ENCODE results near the gene RILPL1.
"Not testable (repeated sequence)": the region's sequence is repeated elsewhere in the genome, so short reads cannot be mapped to it uniquely, and the experiment has no call there.

RILPL1 gene

GRCh38 chr12:123554843-123555242, 21.3 kb upstream of the RILPL1 start:
- H3K4me3 ChIP-seq (ENCODE audit: low read length in 2 of 2); H3K27me3 ChIP-seq (ENCODE audit: control insufficient read depth in 2 of 2, insufficient read depth in 2 of 2, low read length in 2 of 2); H3K9ac ChIP-seq (ENCODE audit: low read depth in 1 of 2, low read length in 2 of 2); H3K27ac ChIP-seq (ENCODE audit: low read depth in 2 of 2, low read length in 2 of 2); H3K36me3 ChIP-seq (ENCODE audit: control insufficient read depth in 2 of 2, insufficient read depth in 2 of 2, low read length in 2 of 2); H3K4me1 ChIP-seq (ENCODE audit: control insufficient read depth in 2 of 2, insufficient read depth in 2 of 2, low read length in 2 of 2); H3K9me3 ChIP-seq (ENCODE audit: control insufficient read depth in 2 of 2, low read length in 2 of 2): not testable (repeated sequence)

- H3K4me1 ChIP-seq (ENCODE audit: control insufficient read depth in 2 of 2, insufficient read depth in 2 of 2, low read length in 2 of 2); H3K9me3 ChIP-seq (ENCODE audit: control insufficient read depth in 2 of 2, low read length in 2 of 2); H3K36me3 ChIP-seq (ENCODE audit: control insufficient read depth in 2 of 2, insufficient read depth in 2 of 2, low read length in 2 of 2); H3K9ac ChIP-seq (ENCODE audit: low read depth in 1 of 2, low read length in 2 of 2); H3K27ac ChIP-seq (ENCODE audit: low read depth in 2 of 2, low read length in 2 of 2); H3K4me3 ChIP-seq (ENCODE audit: low read length in 2 of 2); H3K27me3 ChIP-seq (ENCODE audit: control insufficient read depth in 2 of 2, insufficient read depth in 2 of 2, low read length in 2 of 2): not testable (repeated sequence)
Measured at GRCh38 chr12:123554136-123554535, 20.6 kb upstream of the RILPL1 start.

GRCh38 chr12:123550700-123551099, 17.2 kb upstream of the RILPL1 start:
- H3K9me3 ChIP-seq (ENCODE audit: control insufficient read depth in 2 of 2, low read length in 2 of 2) = no peaks in the 10 kb centered on the region
- no peaks in the 10 kb centered on the region for H3K4me1 ChIP-seq (ENCODE audit: control insufficient read depth in 2 of 2, insufficient read depth in 2 of 2, low read length in 2 of 2)
- H3K9ac ChIP-seq (ENCODE audit: low read depth in 1 of 2, low read length in 2 of 2) = no peak overlapping the region
- H3K27me3 ChIP-seq (ENCODE audit: control insufficient read depth in 2 of 2, insufficient read depth in 2 of 2, low read length in 2 of 2) = no peaks in the 10 kb centered on the region
- H3K27ac ChIP-seq (ENCODE audit: low read depth in 2 of 2, low read length in 2 of 2) = no peak overlapping the region
- H3K4me3 ChIP-seq (ENCODE audit: low read length in 2 of 2) = no peak overlapping the region
- H3K36me3 ChIP-seq (ENCODE audit: control insufficient read depth in 2 of 2, insufficient read depth in 2 of 2, low read length in 2 of 2) = no peaks in the 10 kb centered on the region

GRCh38 chr12:123548107-123548506, 14.6 kb upstream of the RILPL1 start:
- Histone ChIP-seq H3K4me3 (ENCODE audit: low read length in 2 of 2) (no peak overlapping the region), H3K27me3 (ENCODE audit: control insufficient read depth in 2 of 2, insufficient read depth in 2 of 2, low read length in 2 of 2) (no peaks in the 10 kb centered on the region), H3K9ac (ENCODE audit: low read depth in 1 of 2, low read length in 2 of 2) (no peak overlapping the region), H3K4me1 (ENCODE audit: control insufficient read depth in 2 of 2, insufficient read depth in 2 of 2, low read length in 2 of 2) (no peaks in the 10 kb centered on the region), H3K27ac (ENCODE audit: low read depth in 2 of 2, low read length in 2 of 2) (no peak overlapping the region), H3K9me3 (ENCODE audit: control insufficient read depth in 2 of 2, low read length in 2 of 2) (no peaks in the 10 kb centered on the region), H3K36me3 (ENCODE audit: control insufficient read depth in 2 of 2, insufficient read depth in 2 of 2, low read length in 2 of 2) (no peaks in the 10 kb centered on the region)

- Histone ChIP-seq H3K9me3 (ENCODE audit: control insufficient read depth in 2 of 2, low read length in 2 of 2) (no peaks in the 10 kb centered on the region), H3K4me1 (ENCODE audit: control insufficient read depth in 2 of 2, insufficient read depth in 2 of 2, low read length in 2 of 2) (no peaks in the 10 kb centered on the region), H3K36me3 (ENCODE audit: control insufficient read depth in 2 of 2, insufficient read depth in 2 of 2, low read length in 2 of 2) (no peaks in the 10 kb centered on the region), H3K27ac (ENCODE audit: low read depth in 2 of 2, low read length in 2 of 2) (no peak overlapping the region), H3K27me3 (ENCODE audit: control insufficient read depth in 2 of 2, insufficient read depth in 2 of 2, low read length in 2 of 2) (no peaks in the 10 kb centered on the region), H3K9ac (ENCODE audit: low read depth in 1 of 2, low read length in 2 of 2) (no peak overlapping the region), H3K4me3 (ENCODE audit: low read length in 2 of 2) (no peak overlapping the region)
Measured at GRCh38 chr12:123546281-123546680, 12.8 kb upstream of the RILPL1 start.

GRCh38 chr12:123543541-123543940, 10.0 kb upstream of the RILPL1 start:
- H3K27ac ChIP-seq (ENCODE audit: low read depth in 2 of 2, low read length in 2 of 2) = no peak overlapping the region
- no peak overlapping the region for H3K4me3 ChIP-seq (ENCODE audit: low read length in 2 of 2)

GRCh38 chr12:123540899-123541662, 7.6 kb upstream of the RILPL1 start:
- Histone ChIP-seq H3K27me3 (ENCODE audit: control insufficient read depth in 2 of 2, insufficient read depth in 2 of 2, low read length in 2 of 2) (no peaks in the 10 kb centered on the region), H3K9me3 (ENCODE audit: control insufficient read depth in 2 of 2, low read length in 2 of 2) (no peaks in the 10 kb centered on the region), H3K9ac (ENCODE audit: low read depth in 1 of 2, low read length in 2 of 2) (no peak overlapping the region), H3K4me3 (ENCODE audit: low read length in 2 of 2) (no peak overlapping the region), H3K4me1 (ENCODE audit: control insufficient read depth in 2 of 2, insufficient read depth in 2 of 2, low read length in 2 of 2) (no peaks in the 10 kb centered on the region), H3K27ac (ENCODE audit: low read depth in 2 of 2, low read length in 2 of 2) (no peak overlapping the region), H3K36me3 (ENCODE audit: control insufficient read depth in 2 of 2, insufficient read depth in 2 of 2, low read length in 2 of 2) (no peaks in the 10 kb centered on the region)

More at GRCh38 chr12:123543541-123543940, 10.0 kb upstream of the RILPL1 start:
- Histone ChIP-seq H3K9me3 (ENCODE audit: control insufficient read depth in 2 of 2, low read length in 2 of 2) (no peaks in the 10 kb centered on the region), H3K36me3 (ENCODE audit: control insufficient read depth in 2 of 2, insufficient read depth in 2 of 2, low read length in 2 of 2) (no peaks in the 10 kb centered on the region), H3K4me1 (ENCODE audit: control insufficient read depth in 2 of 2, insufficient read depth in 2 of 2, low read length in 2 of 2) (no peaks in the 10 kb centered on the region), H3K9ac (ENCODE audit: low read depth in 1 of 2, low read length in 2 of 2) (no peak overlapping the region), H3K27me3 (ENCODE audit: control insufficient read depth in 2 of 2, insufficient read depth in 2 of 2, low read length in 2 of 2) (no peaks in the 10 kb centered on the region)

- not testable (repeated sequence) for H3K36me3 ChIP-seq (ENCODE audit: control insufficient read depth in 2 of 2, insufficient read depth in 2 of 2, low read length in 2 of 2); H3K4me3 ChIP-seq (ENCODE audit: low read length in 2 of 2); H3K9ac ChIP-seq (ENCODE audit: low read depth in 1 of 2, low read length in 2 of 2); H3K27me3 ChIP-seq (ENCODE audit: control insufficient read depth in 2 of 2, insufficient read depth in 2 of 2, low read length in 2 of 2); H3K9me3 ChIP-seq (ENCODE audit: control insufficient read depth in 2 of 2, low read length in 2 of 2); H3K27ac ChIP-seq (ENCODE audit: low read depth in 2 of 2, low read length in 2 of 2)
- H3K4me1 ChIP-seq (ENCODE audit: control insufficient read depth in 2 of 2, insufficient read depth in 2 of 2, low read length in 2 of 2) = peaks cover 13 to 15% of the 10 kb centered on the region in 2 donors
Measured at GRCh38 chr12:123535952-123536351, 2.4 kb upstream of the RILPL1 start.

GRCh38 chr12:123532808-123533649, 490 bp downstream of the RILPL1 start:
- H3K4me3 ChIP-seq (ENCODE audit: low read length in 2 of 2) = peak overlapping the region; percentile 71 to 76
- no peaks in the 10 kb centered on the region for H3K27me3 ChIP-seq (ENCODE audit: control insufficient read depth in 2 of 2, insufficient read depth in 2 of 2, low read length in 2 of 2)
- H3K27ac ChIP-seq (ENCODE audit: low read depth in 2 of 2, low read length in 2 of 2) = peak overlapping the region in 1 of 2 donors; percentile 32
- no peaks in the 10 kb centered on the region for H3K9me3 ChIP-seq (ENCODE audit: control insufficient read depth in 2 of 2, low read length in 2 of 2)
- H3K9ac ChIP-seq (ENCODE audit: low read depth in 1 of 2, low read length in 2 of 2) = peak overlapping the region in 1 of 2 donors; percentile 68
- peaks cover 13 to 15% of the 10 kb centered on the region in 2 donors for H3K4me1 ChIP-seq (ENCODE audit: control insufficient read depth in 2 of 2, insufficient read depth in 2 of 2, low read length in 2 of 2)
- no peaks in the 10 kb centered on the region for H3K36me3 ChIP-seq (ENCODE audit: control insufficient read depth in 2 of 2, insufficient read depth in 2 of 2, low read length in 2 of 2)

- no peaks in the 10 kb centered on the region for H3K27me3 ChIP-seq (ENCODE audit: control insufficient read depth in 2 of 2, insufficient read depth in 2 of 2, low read length in 2 of 2)
- H3K9ac ChIP-seq (ENCODE audit: low read depth in 1 of 2, low read length in 2 of 2) = peak overlapping the region in 1 of 2 donors; percentile 36
- no peak overlapping the region for H3K27ac ChIP-seq (ENCODE audit: low read depth in 2 of 2, low read length in 2 of 2)
- H3K4me1 ChIP-seq (ENCODE audit: control insufficient read depth in 2 of 2, insufficient read depth in 2 of 2, low read length in 2 of 2) = peaks cover 13 to 15% of the 10 kb centered on the region in 2 donors
- H3K4me3 ChIP-seq (ENCODE audit: low read length in 2 of 2) = peak overlapping the region in 1 of 2 donors; percentile 76
- no peaks in the 10 kb centered on the region for H3K9me3 ChIP-seq (ENCODE audit: control insufficient read depth in 2 of 2, low read length in 2 of 2)
- H3K36me3 ChIP-seq (ENCODE audit: control insufficient read depth in 2 of 2, insufficient read depth in 2 of 2, low read length in 2 of 2) = no peaks in the 10 kb centered on the region
Measured at GRCh38 chr12:123532019-123532418, 1.5 kb downstream of the RILPL1 start.

Measured in mucosa of rectum (tissue), 2 donors.